BJ (cell line): ENCODE data around the gene NSD2. TPM values are rescaled to one million over a fixed set of nuclear protein-coding genes. Genes with fewer than 3 reads are reported as not detected.

Source experiments
- CTCF ChIA-PET: fragments of 350-600 bp; formaldehyde crosslinking; extraction: SDS; loops from one replicate; lab custom pipeline; 2021; ENCODE audit warnings: antibody characterized with exemption, inconsistent platforms; lab: Yijun Ruan, JAX
- POLR2A ChIA-PET: fragments of 300-600 bp; sonication (Branson Sonifier 250); formaldehyde crosslinking; extraction: SDS; loops from one replicate; lab custom pipeline; 2021; ENCODE audit warnings: antibody characterized with exemption; lab: Charles Lee
- DNase-seq: peaks from one replicate; pipeline ENCODE4 v3.0.0-alpha.2; 2011; ENCODE audit warnings: low read depth
- H3K27me3 ChIP-seq: 2 replicates; pipeline ENCODE4 v1.6.0; 2011; ENCODE audit warnings: low read length; ENCODE audit not compliant: control insufficient read depth, insufficient read depth
- H3K36me3 ChIP-seq: 2 replicates; pipeline ENCODE4 v1.5.1; 2011; ENCODE audit warnings: low read length; ENCODE audit not compliant: control insufficient read depth, insufficient read depth
- H3K4me3 ChIP-seq: 2 replicates; pipeline ENCODE4 v1.5.1; 2011; ENCODE audit warnings: low read depth, mild to moderate bottlenecking, control low read depth, low read length
- CTCF ChIP-seq: IDR thresholded peaks from 2 replicates; pipeline ENCODE4 v1.5.1; 2011; ENCODE audit warnings: low read depth, mild to moderate bottlenecking, control low read depth, inconsistent platforms, low read length, moderate library complexity; ENCODE audit not compliant: insufficient read depth
- polyA plus RNA-seq: library from polyadenylated mRNA; depleted of rRNA; stranded (reverse); fragments of >200 nt; gene quantifications from 2 replicates; pipeline ENCODE4 v1.2.3, GENCODE V29; 2011

NSD2 gene
- polyA plus RNA-seq, 1 experiment, result 22.3 TPM

GRCh38 chr4:1873776-1874175 lies 2.6 kb downstream of the NSD2 start:
- TF ChIP-seq CTCF, result no peak
- POLR2A ChIA-PET, result no interaction called here
- Histone ChIP-seq H3K4me3 (no peak overlapping the region), H3K27me3 (no peaks in the 10 kb centered on the region), H3K36me3 (no peaks in the 10 kb centered on the region)
- no peak for DNase-seq
- CTCF ChIA-PET, result interaction anchor here (1.9 to 2.3 kb wide), 2 partner anchors 9 to 25 kb away, joined by 10 to 11 read pairs; no protein-coding TSS in a partner anchor

- Histone ChIP-seq H3K4me3 (no peak overlapping the region), H3K36me3 (no peaks in the 10 kb centered on the region), H3K27me3 (no peaks in the 10 kb centered on the region)
- ChIA-PET POLR2A (no interaction called here), CTCF (interaction anchor here (1.2 to 2.3 kb wide), 3 partner anchors 9 to 25 kb away, joined by 5 to 11 read pairs (median 10); no protein-coding TSS in a partner anchor)
- TF ChIP-seq CTCF, result no peak
- DNase-seq, result no peak
Measured at GRCh38 chr4:1874201-1874600, 3.0 kb downstream of the NSD2 start.

GRCh38 chr4:1879485-1879884 lies 8.3 kb downstream of the NSD2 start:
- Histone ChIP-seq H3K36me3 (no peaks in the 10 kb centered on the region), H3K27me3 (no peaks in the 10 kb centered on the region), H3K4me3 (no peak overlapping the region)
- ChIA-PET CTCF (interaction anchor here (1.0 kb wide), 1 partner anchor 20 kb away, joined by 4 read pairs; no protein-coding TSS in a partner anchor), POLR2A (no interaction called here)
- no peak for TF ChIP-seq CTCF
- no peak for DNase-seq

DNA sequence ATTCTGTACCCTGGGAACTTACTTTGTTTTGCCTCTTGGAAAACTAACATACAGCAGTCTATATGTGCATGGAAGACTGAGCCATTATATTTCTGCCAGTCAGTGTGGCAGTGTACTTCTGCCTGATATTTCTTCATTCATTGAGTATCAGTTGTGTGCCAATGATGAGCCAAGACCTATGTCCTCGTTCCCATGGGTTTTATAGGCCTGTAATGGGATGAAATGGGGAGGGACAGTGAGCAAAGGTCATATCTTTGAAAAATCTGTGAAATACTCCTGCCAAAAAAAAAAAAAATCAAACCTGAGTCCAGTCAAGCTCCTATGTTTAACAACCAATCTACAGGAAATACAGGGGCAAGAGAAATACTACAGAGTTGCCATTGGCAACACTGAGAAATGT lies 9.1 kb downstream of the NSD2 start:
- H3K27me3 ChIP-seq, result no peaks in the 10 kb centered on the region
- POLR2A ChIA-PET, result no interaction called here
- no peak for DNase-seq
- no peaks in the 10 kb centered on the region for H3K36me3 ChIP-seq
- H3K4me3 ChIP-seq, result no peak overlapping the region
- TF ChIP-seq CTCF, result no peak
- CTCF ChIA-PET, result interaction anchor here (0.6 to 1.2 kb wide), 2 partner anchors 20 to 29 kb away, joined by 3 to 4 read pairs; no protein-coding TSS in a partner anchor

- CTCF ChIA-PET, result interaction anchor here (2.6 to 9.8 kb wide), 2 partner anchors 10 to 16 kb away, joined by 11 to 74 read pairs; no protein-coding TSS in a partner anchor
- TF ChIP-seq CTCF, result no peak
- DNase-seq, result no peak
Measured at GRCh38 chr4:1882850-1883271, 11.7 kb downstream of the NSD2 start.

More at GRCh38 chr4:1882850-1883271, 11.7 kb downstream of the NSD2 start:
- Histone ChIP-seq H3K36me3 (no peaks in the 10 kb centered on the region), H3K27me3 (no peaks in the 10 kb centered on the region), H3K4me3 (no peak overlapping the region)
- POLR2A ChIA-PET, result no interaction called here
